CD4-positive, alpha-beta T cell treated with Interleukin-15 for 1 hour (primary cell): Measurements from ENCODE around the gene S1PR4.

Source experiments
- DNase-seq: peaks from one replicate; pipeline ENCODE4 v3.0.0-alpha.2; 2020

S1PR4 gene

DNA sequence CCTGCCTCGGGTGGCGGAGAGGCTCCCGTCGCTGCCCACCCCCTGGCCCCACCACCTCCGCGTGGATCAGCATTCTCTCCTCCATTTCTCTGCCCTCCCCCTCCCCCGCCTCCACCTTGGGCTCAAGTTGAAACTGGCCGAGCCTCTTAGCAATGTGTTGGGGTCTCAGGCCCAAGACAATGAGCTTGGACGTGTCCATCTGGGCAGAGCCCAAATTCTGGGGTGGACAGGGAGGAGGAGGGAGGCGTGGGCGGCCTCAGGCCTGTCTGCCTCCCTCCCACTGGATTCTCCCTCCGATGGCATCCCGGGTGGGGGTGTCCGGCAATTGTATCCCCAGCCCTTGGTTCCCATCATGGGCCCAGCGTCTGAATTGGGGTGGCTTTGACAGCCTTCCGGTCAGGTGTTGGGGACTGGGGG, 47.1 kb downstream of the S1PR4 start:
- no peak for DNase-seq

DNA sequence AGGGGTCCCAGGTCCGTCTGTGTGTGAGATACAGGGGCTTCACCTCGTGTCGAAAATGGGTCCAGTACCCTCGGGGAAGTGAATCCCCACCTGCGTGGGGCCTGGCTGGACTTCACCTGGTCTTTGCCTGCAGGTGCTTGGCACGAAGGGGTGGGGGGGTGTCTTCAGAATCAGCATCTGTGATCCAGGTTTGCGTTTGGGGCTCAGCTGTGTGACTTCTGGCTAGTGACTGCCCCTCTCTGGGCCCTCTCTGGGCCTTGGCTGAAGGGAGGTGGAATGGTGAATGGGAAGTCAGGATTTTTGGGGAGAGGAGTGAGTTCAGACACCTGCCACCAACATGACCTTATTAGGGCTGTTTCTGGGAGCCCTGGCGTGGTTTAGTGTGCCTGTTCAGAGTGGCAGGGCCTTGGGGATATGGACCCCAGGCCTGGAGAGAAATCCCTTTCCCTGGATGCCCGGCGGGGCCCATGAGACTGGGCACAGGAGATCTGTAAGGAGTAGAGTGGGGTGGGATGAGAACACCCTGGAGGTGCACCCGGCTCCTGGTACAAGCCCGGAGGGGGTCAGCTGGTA, 48.6 kb downstream of the S1PR4 start:
- no peak for DNase-seq

DNA sequence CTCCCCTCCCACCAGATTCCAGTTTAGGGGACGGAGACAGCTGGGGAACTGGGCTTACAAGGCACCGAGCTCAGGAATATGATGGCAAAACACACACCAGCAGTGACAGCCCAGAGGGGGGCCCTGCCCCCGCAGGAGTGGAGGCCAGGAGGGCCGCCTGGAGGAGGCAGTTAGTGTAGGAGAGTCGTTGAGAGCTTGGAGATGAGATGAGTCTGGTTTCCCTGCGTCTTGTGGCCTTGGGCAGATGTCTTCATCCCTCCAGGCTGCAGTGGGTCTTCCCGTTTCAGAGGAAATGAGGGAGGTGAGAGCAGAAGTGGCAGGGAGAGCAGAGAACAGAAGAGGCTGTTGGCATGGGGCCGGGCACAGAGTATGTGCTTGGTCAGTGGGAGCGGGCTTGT, 50.8 kb downstream of the S1PR4 start:
- no peak for DNase-seq
